GM19438 (cell line): ENCODE measurements around the gene CCDC188.

Source experiments
- ATAC-seq: cut with Tn5 transposase; IDR thresholded peaks from one replicate; pipeline ENCODE4 v1.9.1; 2021; ENCODE audit warnings: low read depth; ENCODE audit not compliant: unreplicated experiment

The CCDC188 gene

DNA sequence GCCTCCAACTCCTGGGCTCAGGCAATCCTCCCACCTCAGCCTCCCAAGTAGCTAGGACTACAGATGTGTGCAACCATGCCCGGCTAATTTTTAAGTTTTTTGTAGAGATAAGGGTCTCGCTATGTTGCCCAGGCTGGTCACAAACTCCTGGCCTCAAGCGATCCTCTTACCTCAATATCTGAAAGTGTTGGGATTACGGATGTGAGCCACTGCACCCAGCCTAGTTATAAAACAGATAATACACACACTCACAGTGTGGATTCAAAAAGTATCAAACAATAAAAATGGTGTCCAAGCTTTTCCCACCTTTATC is 377 bp upstream of the CCDC188 start:
- ATAC-seq, result no peak

DNA sequence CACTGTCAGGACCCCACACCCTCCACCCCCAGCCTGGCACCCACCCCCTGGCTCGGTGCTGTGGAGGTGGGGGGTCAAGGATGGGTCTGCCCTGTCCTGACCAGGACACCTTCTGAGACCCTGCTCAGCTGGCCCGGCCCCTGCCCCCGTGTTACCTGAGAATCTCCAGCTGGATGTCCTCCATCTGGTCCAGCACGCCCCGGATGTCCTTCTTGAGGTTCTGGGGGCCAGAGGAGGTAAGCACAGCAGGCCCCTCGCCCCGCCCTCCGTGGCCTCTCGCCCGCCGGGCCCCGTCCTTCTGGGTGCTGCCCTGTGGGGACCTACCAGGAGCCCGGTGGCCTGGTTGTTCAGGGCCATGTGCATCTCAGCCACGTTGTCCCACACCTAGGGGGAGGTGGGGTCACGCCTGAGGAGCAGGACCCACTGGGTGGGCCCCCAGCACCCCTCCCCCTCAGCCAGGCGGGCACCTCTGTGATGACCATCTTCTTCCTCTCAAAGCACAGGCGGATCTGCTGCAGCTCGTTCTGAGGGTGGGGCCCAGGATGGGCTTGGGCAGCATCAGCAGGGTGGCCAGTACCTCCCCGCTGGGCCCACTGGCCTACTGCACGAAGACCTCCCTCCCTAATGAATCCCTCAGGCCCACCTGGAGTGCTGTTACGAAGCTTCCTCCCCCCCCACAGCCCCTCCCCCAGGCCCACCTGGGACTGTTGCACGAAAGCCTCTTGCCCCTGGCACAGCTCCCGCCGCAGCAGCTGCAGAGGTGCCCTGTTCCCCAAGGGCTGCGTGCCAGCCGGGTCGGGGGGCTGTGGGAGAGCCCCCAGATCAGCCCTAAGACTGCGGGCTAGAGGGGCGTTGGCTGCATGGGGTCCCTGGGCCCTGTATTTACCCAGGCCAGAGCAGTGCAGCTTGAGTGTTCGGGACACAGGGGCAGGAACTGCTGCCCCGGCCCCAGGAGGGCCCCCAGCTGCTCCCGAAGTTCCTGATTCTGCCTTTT is 1.3 kb downstream of the CCDC188 start:
- ATAC-seq, result no peak

DNA sequence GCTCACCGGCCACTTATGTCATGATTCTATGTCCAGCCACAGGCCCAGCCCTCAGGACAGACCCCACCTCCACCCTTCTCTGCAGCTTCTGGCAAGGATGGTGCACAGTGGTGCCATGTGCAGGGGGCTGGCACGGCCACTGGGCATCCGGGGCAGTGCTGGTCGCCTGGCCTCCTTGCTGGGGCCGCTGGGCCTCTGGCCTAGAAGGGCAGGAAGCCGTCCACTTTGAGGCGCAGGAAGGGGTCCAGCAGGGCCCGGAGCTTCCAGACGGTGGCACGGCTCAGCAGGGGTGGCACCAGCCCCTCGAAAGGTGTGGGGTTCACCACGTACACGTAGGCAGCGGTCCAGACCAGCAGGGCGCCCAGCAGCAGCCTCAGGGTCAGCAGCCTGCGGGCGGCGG is 2.4 kb downstream of the CCDC188 start:
- no peak for ATAC-seq

DNA sequence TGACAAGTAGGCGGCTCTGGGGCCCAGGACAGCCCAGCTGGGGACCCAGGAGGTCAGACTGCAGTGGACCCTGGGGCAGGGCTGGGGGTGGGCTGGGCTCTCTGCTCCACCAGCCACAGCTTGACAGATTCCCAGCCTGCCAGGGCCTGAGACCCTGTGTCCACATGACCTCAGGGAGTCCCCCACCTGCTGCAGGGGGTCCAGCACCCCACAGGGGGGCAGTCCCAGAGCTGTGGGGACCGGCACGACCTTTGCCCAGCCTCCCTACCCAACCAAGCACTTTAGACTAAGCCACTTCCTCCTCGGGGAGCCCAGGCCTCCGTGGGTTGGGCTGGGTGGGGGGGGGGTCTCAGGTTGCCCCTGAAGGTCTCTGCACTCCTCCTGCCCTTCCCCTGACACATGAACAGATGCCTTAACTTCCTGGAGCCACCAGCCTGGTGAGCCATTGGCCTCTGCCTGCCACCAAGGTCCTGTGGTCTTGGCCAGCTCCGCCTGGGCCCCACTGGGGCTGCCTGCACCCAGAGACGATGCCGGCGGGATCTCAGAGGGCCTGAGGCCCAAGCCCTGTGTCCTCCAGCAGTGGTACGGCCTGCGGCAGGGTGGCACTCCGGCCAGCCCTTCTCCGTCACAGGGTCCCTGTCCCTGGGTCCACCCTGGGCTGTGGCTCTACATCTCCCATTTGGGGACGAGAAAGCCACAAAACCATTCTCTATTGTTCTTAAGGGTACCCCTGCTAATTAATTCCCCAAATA is 3.4 kb downstream of the CCDC188 start:
- ATAC-seq, result no peak

DNA sequence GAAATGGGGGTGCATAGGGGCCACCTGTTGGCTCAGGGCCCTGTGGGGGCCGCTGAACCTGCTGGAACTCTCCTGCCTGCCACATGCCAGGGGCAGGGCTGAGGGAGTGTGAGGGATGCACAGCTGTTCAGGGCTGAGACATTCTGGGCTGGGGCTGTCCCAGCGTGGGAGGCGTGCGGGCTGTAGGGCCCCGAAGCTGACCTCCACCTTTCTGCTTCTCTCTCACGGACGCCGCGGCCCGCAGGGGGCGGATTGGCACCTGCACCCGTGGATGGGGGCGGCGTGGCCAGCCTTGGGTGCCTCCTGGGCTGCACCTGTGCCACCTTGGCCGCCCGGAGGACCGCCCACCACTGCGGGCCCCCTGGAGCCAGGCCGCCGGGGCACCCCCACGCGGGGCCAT is 4.1 kb downstream of the CCDC188 start:
- no peak for ATAC-seq

DNA sequence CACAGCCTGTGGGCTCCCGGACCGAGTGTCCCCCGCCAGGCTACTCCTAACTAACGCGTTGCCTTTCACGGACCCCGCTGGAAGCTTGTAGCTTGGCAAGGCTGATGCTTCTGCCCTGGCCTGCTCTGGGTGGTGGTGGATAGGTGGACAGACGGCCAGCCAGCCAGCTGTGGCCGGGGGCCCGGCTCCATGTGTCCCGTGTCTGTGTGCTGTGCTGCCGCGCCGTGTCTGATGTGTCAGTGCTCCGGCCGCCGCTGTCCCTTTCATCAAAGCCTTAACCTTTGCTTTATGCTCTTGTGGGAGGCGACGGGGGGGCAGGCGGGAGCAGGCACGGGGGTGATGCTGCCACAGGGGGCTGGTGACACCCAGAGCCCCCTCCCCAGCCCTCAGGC is 5.0 kb downstream of the CCDC188 start:
- ATAC-seq, result no peak

DNA sequence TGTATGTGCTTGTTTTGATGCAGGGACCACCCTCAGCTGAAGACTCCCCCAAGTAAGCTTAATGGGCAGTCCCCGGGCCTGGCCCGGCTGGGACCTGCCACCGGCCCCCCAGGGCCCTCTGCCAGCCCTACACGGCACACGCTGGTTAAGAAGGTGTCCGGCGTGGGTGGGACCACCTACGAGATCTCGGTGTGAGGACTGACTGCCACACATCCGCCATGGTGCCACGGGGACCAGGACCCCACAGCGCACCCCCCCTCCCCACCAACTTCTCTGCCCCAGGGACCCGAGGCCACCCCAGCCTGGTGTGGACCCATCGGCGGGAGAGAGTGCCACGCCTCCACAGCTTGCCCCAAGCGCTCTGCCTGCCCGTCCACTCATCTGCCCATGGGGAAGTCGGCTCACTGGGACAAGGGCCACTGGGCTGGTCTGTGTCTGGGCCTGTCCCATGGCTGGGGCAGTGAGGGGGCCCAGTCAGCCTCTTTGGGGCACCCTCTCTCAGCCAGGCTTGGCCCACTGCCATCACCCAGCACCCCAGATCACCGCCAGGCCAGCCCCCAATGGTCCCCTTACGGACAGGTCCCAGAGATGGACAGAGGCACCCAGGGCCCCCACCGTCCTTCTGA is 5.5 kb downstream of the CCDC188 start:
- no peak for ATAC-seq

DNA sequence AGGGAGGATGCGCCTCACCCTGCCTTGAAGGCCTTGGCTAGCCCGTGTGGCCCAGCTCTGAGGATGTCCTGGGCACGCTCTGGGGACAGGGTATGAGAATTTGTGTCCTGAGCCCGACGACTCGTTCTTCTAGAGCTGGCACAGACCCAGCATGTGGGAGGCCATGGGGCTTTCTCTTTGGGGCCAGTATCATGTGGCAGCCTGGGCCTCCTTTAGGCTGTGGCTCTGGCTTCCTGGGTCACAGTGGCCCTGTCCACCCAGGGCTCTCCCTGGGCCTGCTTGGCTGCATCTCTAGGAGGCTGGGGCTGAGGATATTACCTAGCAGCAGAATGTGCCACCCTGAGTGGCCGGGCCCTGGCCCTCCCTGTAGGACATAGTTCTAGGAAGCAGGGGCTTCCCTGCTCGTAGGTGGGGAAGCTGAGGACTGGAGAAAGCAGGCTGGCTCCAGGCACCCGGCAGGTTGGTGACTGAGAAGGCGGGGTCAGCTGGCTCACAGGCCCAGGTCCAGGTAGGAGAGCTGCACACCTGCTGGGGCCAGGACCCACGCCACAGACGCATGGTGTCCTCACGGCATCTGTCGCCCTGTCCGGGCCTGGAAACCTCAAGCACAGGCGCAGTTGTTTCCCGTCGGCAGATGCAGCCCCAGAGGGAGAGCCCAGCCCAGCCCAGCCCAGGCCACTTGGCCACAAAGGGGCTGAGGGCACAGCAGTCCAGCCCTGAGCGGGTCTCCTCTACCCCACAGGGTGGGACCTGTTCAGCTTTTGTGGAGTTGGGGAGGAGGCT is 6.8 kb downstream of the CCDC188 start:
- ATAC-seq, result no peak

DNA sequence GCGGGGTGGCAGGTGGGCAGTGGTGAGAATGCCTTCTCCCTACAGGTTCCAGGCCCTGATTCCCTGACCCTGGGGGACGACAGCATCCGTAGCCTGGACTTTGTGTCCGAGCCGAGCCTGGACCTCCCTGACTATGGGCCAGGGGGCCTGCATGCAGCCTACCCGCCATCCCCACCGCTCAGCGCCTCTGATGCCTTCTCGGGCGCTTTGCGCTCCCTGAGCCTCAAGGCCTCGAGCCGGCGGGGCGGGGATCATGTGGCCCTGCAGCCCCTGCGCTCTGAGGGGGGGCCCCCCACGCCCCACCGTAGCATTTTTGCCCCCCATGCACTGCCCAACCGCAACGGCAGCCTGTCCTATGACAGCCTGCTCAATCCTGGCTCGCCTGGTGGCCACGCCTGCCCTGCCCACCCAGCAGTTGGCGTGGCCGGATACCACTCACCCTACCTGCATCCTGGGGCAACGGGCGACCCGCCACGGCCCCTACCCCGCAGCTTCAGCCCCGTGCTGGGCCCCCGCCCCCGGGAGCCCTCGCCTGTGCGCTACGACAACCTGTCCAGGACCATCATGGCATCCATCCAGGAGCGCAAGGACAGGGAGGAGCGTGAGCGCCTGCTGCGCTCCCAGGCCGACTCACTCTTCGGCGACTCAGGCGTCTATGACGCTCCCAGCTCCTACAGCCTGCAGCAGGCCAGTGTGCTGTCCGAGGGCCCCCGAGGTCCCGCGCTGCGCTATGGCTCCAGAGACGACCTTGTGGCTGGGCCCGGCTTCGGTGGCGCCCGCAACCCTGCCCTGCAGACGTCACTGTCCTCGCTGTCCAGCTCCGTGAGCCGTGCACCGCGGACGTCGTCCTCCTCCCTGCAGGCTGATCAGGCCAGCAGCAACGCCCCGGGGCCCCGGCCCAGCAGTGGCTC is 7.9 kb downstream of the CCDC188 start:
- ATAC-seq, result no peak

DNA sequence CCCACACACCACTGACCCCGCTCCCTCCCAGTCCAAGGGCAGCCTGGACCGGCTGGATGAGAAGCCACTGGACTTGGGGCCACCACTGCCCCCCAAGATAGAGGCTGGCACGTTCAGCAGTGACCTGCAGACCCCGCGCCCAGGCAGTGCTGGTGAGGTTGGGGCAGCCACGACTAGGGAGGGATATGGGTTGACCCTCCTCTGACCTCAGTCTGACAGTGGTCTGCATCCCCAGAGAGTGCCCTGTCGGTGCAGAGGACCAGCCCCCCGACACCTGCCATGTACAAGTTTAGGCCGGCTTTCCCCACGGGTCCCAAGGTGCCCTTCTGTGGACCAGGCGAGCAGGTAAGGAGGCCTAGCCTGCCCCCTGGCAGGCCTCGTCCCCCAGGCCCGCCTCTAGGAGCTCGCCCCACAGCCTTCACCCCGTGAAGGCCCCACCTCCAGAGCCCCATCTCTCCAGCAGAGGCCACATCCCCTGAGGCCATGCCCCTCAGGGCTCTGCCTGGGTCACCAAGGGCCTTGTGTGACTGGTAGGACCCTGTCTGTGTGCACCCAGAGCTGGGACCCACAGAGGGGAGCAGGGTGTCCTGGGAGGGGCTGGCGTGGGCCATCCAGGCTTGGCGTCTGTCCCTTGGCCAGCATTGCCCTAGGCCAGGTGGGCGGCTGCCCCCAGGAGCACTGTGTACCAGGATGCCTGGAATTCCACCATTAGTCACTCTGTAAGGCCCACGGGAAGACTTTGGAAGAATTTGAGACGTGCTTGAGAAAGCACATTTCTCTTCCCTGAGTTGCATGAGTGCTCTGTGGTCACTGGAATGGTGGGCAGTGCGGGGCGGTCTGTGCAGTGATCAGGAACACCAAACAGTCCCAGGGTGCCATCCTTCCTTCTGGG is 9.4 kb downstream of the CCDC188 start:
- no peak for ATAC-seq

DNA sequence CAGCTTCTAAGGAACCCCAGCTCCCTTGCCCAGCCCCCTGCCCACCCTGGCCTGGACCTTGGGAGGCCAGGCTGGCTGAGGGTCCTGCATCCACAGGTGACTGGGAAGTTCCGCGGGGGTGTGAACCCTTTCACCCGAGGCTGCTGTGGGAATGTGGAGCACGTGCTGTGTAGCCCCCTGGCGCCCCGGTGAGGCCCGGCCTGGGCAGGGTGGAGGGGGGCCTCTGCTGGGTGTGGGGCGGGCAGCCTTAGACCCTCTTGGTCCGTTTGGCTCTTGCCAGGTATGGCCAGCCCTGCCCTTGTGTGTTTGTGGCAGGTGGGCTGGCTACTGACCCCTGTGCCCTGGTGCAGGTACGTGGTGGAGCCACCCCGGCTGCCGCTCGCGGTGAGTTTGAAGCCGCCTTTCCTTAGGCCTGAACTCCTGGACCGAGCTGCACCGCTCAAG is 10.3 kb downstream of the CCDC188 start:
- ATAC-seq, result no peak

DNA sequence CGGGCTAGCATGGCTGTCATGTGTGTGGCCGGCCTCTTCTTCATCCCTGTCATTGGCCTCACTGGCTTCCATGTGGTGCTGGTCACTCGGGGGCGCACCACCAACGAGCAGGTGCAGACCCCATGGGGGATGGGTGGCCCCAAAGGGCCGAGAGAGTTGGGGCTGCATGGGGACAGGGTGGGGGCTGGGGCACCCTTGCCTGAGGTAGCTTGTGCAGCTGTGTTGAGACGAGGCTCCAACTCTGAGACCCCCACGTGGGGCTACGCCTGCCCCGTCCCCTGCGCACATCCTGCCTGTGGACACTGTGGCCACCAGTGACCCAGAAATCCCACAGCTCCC is 10.8 kb downstream of the CCDC188 start:
- ATAC-seq, result no peak

DNA sequence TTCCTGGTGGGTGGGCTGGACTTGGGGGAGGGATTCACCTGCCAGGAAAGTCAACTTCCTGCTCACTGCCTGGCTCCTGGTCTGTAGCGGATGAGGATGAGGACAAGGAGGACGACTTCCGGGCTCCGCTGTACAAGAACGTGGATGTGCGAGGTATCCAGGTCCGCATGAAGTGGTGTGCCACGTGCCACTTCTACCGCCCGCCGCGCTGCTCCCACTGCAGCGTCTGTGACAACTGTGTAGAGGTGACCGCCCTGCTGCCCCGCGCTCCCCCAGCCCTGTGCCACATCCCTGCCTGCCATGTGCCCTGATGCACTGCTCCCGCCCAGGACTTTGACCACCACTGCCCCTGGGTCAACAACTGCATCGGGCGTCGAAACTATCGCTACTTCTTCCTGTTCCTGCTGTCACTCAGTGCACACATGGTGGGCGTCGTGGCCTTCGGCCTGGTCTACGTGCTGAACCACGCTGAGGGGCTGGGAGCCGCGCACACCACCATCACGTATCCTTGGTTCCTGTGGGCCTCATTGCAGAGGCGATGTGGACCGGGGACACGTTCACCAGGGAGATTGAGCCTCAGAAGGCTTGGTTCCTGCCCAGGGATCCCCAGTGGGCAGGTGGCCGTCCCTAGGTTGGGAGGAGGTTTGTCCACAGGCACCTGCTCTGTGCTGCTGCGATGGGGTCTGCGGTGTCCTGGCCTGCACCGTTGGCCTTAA is 11.3 kb downstream of the CCDC188 start:
- no peak for ATAC-seq

DNA sequence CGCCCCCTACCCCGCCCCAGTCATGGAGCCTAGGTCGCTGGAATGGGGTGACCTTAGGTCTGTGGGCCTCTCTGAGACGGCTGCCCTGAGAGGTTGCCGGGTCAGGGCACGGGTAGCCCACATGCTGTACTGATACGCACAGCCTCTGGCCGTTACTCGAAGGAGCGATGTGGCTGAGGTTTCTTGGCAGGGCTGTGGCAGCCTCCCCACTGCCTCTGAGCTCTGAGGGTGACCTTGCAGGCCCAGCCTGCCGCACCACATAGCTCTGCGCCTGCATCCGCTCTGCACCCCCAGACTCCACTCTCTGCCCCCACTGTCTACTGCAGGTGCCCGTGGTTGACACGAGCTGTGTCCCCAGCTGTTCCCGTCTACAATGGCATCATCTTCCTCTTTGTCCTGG is 12.0 kb downstream of the CCDC188 start:
- ATAC-seq, result no peak

DNA sequence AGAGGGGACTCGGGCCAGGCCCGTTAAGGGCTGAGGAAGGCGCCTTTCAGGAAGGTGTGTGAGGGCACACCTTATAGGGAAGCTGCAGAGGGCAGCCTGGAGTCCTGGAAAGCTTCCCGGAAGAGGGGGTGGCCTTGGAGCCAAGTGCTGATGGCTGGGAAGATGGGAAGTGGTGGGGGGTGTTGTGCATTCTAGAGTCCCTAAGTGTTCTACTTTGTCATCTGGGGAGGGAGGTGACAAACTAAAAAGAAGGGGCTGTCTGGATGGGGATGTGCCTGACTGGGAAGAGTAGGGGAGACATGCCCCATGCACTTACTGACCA is 12.5 kb downstream of the CCDC188 start:
- ATAC-seq, result no peak

DNA sequence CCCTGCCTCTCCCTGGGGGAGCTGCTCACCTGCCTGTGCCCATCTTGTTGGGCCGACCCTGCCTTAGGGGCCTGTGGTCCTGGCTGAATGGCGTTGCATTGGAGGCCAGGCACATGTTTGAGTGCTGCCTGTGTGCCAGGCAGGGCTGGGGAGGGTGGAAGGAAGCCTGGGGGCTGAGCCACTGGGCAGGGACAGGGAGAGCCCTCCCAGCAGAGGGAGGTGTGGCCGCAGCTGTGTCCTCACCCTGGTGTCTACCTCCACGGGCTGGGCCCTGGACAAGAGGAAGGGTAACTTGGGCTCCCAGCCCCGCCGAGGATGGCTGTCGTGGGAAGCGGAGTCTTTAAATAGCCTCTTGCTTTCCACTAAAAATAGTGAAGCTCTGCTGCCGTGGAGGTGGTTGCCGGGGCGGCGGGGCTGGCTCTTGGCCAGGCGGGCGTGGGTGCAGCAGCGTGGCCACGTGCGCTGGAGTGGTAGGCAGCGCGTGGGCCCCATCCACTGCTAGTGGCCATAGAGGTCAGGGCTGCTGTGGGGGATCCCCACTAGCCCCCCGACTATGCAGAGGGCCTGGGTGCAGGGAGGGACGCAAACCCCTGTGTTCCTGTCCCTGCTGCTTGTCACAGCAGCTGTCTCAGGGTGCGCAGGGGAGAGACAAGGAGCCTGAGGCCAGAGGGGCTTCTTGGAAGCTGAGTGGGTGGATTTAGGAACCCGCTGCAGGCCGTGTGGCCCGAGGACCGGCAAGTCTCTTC is 13.0 kb downstream of the CCDC188 start:
- ATAC-seq, result no peak

DNA sequence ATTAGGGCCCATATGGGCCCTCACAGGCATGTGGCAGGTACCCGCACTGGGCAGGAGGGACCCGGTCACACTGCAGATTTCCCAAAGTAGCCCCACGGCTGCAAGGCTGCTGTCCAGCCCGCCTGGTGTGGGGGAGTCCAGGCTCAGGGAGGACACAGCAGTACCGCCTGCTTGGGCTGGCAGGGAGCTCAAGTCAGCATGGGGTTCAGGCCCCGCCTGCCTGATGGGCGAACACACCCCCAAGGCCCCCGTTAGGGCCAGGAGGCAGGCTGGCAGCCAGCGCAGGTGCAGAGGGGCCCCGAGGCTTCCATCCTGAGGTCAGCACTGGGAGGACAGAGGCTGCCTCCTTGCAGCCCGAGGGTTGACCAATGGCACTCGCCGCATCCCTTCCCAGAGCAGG is 13.7 kb downstream of the CCDC188 start:
- no peak for ATAC-seq

DNA sequence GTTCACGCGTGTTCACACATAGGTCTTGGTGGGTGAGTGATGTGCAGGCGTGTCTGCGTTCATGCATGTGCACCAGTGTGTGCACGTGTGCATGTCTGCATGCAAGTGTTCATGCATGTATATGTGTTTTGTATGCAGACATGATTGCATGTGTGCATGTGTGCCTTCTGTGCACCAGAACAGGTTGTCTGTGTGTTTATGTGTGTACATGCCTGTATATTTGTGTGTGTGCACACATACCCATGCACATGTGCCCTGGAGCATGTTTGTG is 14.3 kb downstream of the CCDC188 start:
- ATAC-seq, result no peak
